ENCODE measurements around the gene NLRC5.

GRCh38 chr16:56970934-56971767, 18.2 kb upstream of the NLRC5 start:
- TF ChIP-seq CTCF (IDR thresholded peaks at IDR 0.05): no peak
- TF ChIP-seq POLR2A (IDR thresholded peaks at IDR 0.05): no peak
